Vagina (tissue), 2 donors: Measurements from ENCODE around the gene COIL.
A peak's percentile ranks its signal among the peaks of the same experiment; 100 is the strongest.

ENCODE experiments used
- CTCF ChIP-seq, 3 experiments: fragments of 450-650 bp in 2 of 3; fragments of 200-600 bp in 1 of 3; sonication (generic) in 1 of 3; IDR thresholded peaks; one replicate each; pipeline ENCODE4 v1.5.1; 2017 to 2019; ENCODE audit warnings: antibody characterized with exemption in 3 of 3, mild to moderate bottlenecking in 2 of 3, moderate library complexity in 2 of 3
- POLR2A ChIP-seq, 2 donors: fragments of 450-650 bp; IDR thresholded peaks; one replicate each; pipeline ENCODE4 v1.6.1; 2017; ENCODE audit warnings: antibody characterized with exemption in 2 of 2, mild to moderate bottlenecking in 2 of 2, moderate library complexity in 2 of 2
- POLR2AphosphoS5 ChIP-seq, 2 donors: sonication (generic); formaldehyde crosslinking; IDR thresholded peaks; one replicate each; pipeline ENCODE4 v1.9.0; 2017; ENCODE audit warnings: antibody characterized with exemption in 2 of 2, mild to moderate bottlenecking in 2 of 2, low read depth in 1 of 2; ENCODE audit not compliant: insufficient read depth in 1 of 2

GRCh38 chr17:56939869-56940484 lies 20.9 kb downstream of the COIL start:
- TF ChIP-seq POLR2A (IDR thresholded peaks at IDR 0.05) (no peak), CTCF (IDR thresholded peaks at IDR 0.05) (peak; percentile 73 to 81 (median 75)), POLR2AphosphoS5 (IDR thresholded peaks at IDR 0.05; ENCODE audit: insufficient read depth in 1 of 2, low read depth in 1 of 2) (no peak)
